ENCODE results near the gene NCCRP1.

The NCCRP1 gene

GRCh38 chr19:39154100-39154628 is 42.6 kb upstream of the NCCRP1 start:
- in situ Hi-C loops (cut with MboI; ENCODE audit: low pct_unique_long_range_greater_than_20kb, low sequenced_read_pairs, unreplicated experiment) = no loop called here
- DNase-seq (ENCODE audit: low spot score) = no peak
- no peak for TF ChIP-seq CTCF (IDR thresholded peaks at IDR 0.05; ENCODE audit: extremely low read depth, insufficient read depth, missing control alignments)

GRCh38 chr19:39154629-39155100 is 42.1 kb upstream of the NCCRP1 start:
- in situ Hi-C loops (cut with MboI; ENCODE audit: low pct_unique_long_range_greater_than_20kb, low sequenced_read_pairs, unreplicated experiment) = no loop called here
- DNase-seq (ENCODE audit: low spot score) = no peak
- no peak for TF ChIP-seq CTCF (IDR thresholded peaks at IDR 0.05; ENCODE audit: extremely low read depth, insufficient read depth, missing control alignments)

- in situ Hi-C loops (cut with MboI; ENCODE audit: low pct_unique_long_range_greater_than_20kb, low sequenced_read_pairs, unreplicated experiment) = no loop called here
- TF ChIP-seq CTCF (IDR thresholded peaks at IDR 0.05; ENCODE audit: extremely low read depth, insufficient read depth, missing control alignments) = no peak
- DNase-seq (ENCODE audit: low spot score) = no peak
Measured at GRCh38 chr19:39155114-39155700, 41.6 kb upstream of the NCCRP1 start.

GRCh38 chr19:39155741-39156140 is 41.0 kb upstream of the NCCRP1 start:
- in situ Hi-C loops (cut with MboI; ENCODE audit: low pct_unique_long_range_greater_than_20kb, low sequenced_read_pairs, unreplicated experiment) = no loop called here
- no peak for TF ChIP-seq CTCF (IDR thresholded peaks at IDR 0.05; ENCODE audit: extremely low read depth, insufficient read depth, missing control alignments)
- DNase-seq (ENCODE audit: low spot score) = no peak

GRCh38 chr19:39156326-39157230 is 40.2 kb upstream of the NCCRP1 start:
- no peak for DNase-seq (ENCODE audit: low spot score)
- TF ChIP-seq CTCF (IDR thresholded peaks at IDR 0.05; ENCODE audit: extremely low read depth, insufficient read depth, missing control alignments) = no peak
- in situ Hi-C loops (cut with MboI; ENCODE audit: low pct_unique_long_range_greater_than_20kb, low sequenced_read_pairs, unreplicated experiment) = no loop called here

GRCh38 chr19:39157275-39157996 is 39.3 kb upstream of the NCCRP1 start:
- in situ Hi-C loops (cut with MboI; ENCODE audit: low pct_unique_long_range_greater_than_20kb, low sequenced_read_pairs, unreplicated experiment) = no loop called here
- TF ChIP-seq CTCF (IDR thresholded peaks at IDR 0.05; ENCODE audit: extremely low read depth, insufficient read depth, missing control alignments) = no peak
- DNase-seq (ENCODE audit: low spot score) = no peak

Data from GM13977 (cell line).